Upper lobe of right lung (tissue), 1 donor: Measurements from ENCODE around the gene CARHSP1. TPM values are rescaled to one million over a fixed set of nuclear protein-coding genes. Genes with fewer than 3 reads are reported as not detected.
"Not testable (repeated sequence)": the region's sequence is repeated elsewhere in the genome, so short reads cannot be mapped to it uniquely, and the experiment has no call there.

Experiments used
- ATAC-seq: fragments of 200-7000 bp; cut with Tn5 transposase; one replicate; pipeline ENCODE4 v1.9.1; 2020; ENCODE audit warnings: mild to moderate bottlenecking, moderate library complexity
- DNase-seq: peaks from one replicate; pipeline ENCODE4 v3.0.0-alpha.2; 2020
- H3K27ac ChIP-seq: fragments of 200-600 bp; one replicate; pipeline ENCODE4 v1.8.0; 2022
- H3K27me3 ChIP-seq: fragments of 200-600 bp; one replicate; pipeline ENCODE4 v1.8.0; 2022; ENCODE audit warnings: mild to moderate bottlenecking
- H3K36me3 ChIP-seq: fragments of 200-600 bp; one replicate; pipeline ENCODE4 v1.8.0; 2022
- H3K4me1 ChIP-seq: fragments of 200-600 bp; one replicate; pipeline ENCODE4 v1.8.0; 2022
- H3K4me3 ChIP-seq: fragments of 200-600 bp; one replicate; pipeline ENCODE4 v1.8.0; 2022; ENCODE audit warnings: mild to moderate bottlenecking
- H3K9me3 ChIP-seq: fragments of 200-600 bp; one replicate; pipeline ENCODE4 v1.8.0; 2022
- intact Hi-C: fragments of 100-400 bp; cut with DNase I; formaldehyde crosslinking; loops from one replicate; pipeline ENCODE4 v1.11.0; 2022
- long read RNA-seq: library from polyadenylated mRNA; unstranded; transcript quantifications from one replicate; pipeline ENCODE4 v2.0.0, GENCODE V29; 2021
- total RNA-seq: library from RNA; stranded (reverse); fragmentation: NEBNext Ultra II Directional; extraction: Animal tissue kit (Norgen Biotek cat#: 25700); gene quantifications from one replicate; pipeline ENCODE4 v1.2.1, GENCODE V29; 2021
- TF ChIP-seq, protein P1 (sequence below): fragments of 200-600 bp; IDR thresholded peaks from one replicate; pipeline ENCODE4 v1.8.0; 2022; ENCODE audit warnings: antibody characterized with exemption
- donor health status: DM: no; HTN: yes; CAD: no; lungs with severe emphysema.

Gene CARHSP1
- 103 TPM for total RNA-seq
- long read RNA-seq, transcript CARHSP1-201 (4 exons, 746 nt), result major isoform, 68 of 139 reads
- long read RNA-seq, transcript CARHSP1-202 (4 exons, 3,026 nt), result minor isoform, 13 of 139 reads
- long read RNA-seq, partial matches to known transcripts, result 7 of 139 reads
- long read RNA-seq, other reads (novel, unspliced or antisense), result 47 of 139 reads

DNA sequence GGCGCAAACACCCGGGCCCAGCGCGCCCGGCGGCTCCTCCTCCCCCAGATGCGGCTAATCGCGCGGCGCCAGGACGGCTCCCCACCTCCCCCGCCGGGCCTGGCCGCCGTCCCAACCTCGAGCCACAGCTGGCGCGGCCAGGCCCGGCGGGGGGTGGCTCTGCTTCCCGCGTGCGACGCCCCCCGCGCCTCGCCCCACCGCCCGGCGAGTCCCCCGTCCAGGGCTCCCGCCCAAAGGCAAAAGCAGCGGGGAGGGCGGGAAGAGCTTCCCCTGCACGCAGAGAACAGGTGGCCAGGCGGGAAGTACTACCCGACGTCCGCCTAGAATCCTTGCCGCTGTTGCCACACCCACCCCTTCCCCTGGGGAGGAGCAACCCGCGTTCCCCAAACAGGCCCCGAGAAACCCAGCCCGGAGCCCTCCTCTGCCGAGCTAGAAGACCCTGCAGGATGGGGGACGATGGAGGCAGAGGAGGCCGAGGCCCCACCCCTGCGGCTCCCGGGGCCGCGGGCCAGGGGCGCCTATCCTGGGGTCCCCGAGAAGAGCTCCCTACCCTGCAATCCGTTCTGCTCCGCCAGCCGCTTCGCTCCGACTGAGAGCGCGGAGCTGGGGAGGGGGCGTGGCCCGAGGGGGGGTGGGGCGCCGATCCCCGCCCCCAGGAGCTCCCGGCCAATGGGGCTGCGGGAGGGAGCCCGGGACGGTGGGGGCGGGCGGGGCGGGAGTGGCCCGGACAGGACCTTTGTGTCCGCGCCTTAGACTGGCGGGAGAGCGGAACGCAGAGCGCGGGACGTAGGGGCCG lies at the start of gene CARHSP1:
CARHSP1 (minus strand) TSS at position 591 of the 796 bp plus-strand sequence. CDS start 9,678 bp downstream, outside the sequence.
- peak; percentile 94 for DNase-seq
- peaks cover 31% of the 10 kb centered on the region for H3K4me1 ChIP-seq
- H3K27me3 ChIP-seq, result no peaks in the 10 kb centered on the region
- peak within 1 kb of the TSS; percentile 90 for H3K4me3 ChIP-seq
- peak; percentile 96 for ATAC-seq
- intact Hi-C loops, result loop anchor here (10.0 kb wide), 1 partner anchor 64 kb away; no protein-coding TSS in a partner anchor
- TF ChIP-seq, protein P1, sequence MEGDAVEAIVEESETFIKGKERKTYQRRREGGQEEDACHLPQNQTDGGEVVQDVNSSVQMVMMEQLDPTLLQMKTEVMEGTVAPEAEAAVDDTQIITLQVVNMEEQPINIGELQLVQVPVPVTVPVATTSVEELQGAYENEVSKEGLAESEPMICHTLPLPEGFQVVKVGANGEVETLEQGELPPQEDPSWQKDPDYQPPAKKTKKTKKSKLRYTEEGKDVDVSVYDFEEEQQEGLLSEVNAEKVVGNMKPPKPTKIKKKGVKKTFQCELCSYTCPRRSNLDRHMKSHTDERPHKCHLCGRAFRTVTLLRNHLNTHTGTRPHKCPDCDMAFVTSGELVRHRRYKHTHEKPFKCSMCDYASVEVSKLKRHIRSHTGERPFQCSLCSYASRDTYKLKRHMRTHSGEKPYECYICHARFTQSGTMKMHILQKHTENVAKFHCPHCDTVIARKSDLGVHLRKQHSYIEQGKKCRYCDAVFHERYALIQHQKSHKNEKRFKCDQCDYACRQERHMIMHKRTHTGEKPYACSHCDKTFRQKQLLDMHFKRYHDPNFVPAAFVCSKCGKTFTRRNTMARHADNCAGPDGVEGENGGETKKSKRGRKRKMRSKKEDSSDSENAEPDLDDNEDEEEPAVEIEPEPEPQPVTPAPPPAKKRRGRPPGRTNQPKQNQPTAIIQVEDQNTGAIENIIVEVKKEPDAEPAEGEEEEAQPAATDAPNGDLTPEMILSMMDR, result no peak
- H3K36me3 ChIP-seq, result no peaks in the 10 kb centered on the region
- peak within 1 kb of the TSS; percentile 89 for H3K27ac ChIP-seq
- no peaks in the 10 kb centered on the region for H3K9me3 ChIP-seq

DNA sequence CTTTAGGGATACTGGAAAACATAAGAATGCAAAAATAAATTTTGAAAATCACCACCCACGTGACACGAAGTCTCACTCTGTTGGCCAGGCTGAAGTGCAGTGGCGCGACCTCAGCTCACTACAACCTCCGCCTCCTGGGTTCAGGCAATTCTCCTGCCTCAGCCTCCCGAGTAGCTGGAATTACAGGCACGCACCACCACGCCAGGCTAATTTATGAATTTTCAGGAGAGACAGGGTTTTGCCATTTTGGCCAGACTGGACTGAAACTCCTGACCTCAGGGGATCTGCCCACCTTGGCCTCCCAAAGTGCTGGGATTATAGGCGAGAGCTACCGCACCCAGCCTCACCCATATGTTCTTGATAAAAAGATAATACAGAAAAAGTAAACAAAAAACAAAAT lies 48.5 kb upstream of the CARHSP1 start:
- intact Hi-C loops, result not testable (repeated sequence)
- peaks cover 100% of the 10 kb centered on the region for H3K36me3 ChIP-seq

DNA sequence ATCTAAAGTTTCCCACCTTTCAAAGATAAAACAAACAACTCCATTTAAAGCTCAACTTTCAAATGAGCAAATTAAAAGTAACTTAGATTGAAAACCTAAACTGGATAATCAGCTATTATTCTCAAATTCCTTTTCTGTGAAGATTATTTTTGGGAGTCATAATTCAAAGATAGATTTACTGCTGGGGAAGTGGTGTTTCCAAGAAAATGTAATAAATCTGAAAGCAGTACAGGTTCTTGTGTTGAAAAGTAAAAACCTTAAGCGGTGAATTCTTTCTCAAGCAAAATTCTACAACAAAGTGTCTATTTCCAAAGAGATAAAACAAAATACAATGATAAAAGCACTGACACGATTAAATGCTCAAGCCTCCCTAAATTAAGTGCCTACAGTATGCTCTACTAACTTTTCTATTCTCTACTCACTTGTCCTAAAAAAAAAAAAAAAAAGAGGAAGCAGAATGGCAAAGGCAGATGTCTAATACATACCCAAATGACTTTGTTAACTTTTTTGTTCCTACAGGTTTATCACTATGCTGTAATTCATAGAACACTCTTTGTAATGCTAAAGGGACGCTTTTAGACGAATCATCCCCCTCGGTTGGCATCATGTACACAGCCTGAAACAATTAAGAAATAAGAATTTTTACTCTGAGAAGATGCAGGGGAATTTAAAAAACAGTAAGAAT lies 47.9 kb upstream of the CARHSP1 start:
- TF ChIP-seq, protein P1, result no peak
- Histone ChIP-seq H3K36me3 (peaks cover 100% of the 10 kb centered on the region), H3K4me3 (no peak overlapping the region), H3K27ac (no peak overlapping the region), H3K4me1 (no peaks in the 10 kb centered on the region), H3K27me3 (no peaks in the 10 kb centered on the region), H3K9me3 (no peaks in the 10 kb centered on the region)
- ATAC-seq (no peak), DNase-seq (no peak)
- intact Hi-C loops, result no loop called here

More for the DNA sequence above, 48.5 kb upstream of the CARHSP1 start:
- not testable (repeated sequence) for H3K4me1 ChIP-seq, ATAC-seq, H3K9me3 ChIP-seq, H3K4me3 ChIP-seq, H3K27me3 ChIP-seq, H3K27ac ChIP-seq, DNase-seq

DNA sequence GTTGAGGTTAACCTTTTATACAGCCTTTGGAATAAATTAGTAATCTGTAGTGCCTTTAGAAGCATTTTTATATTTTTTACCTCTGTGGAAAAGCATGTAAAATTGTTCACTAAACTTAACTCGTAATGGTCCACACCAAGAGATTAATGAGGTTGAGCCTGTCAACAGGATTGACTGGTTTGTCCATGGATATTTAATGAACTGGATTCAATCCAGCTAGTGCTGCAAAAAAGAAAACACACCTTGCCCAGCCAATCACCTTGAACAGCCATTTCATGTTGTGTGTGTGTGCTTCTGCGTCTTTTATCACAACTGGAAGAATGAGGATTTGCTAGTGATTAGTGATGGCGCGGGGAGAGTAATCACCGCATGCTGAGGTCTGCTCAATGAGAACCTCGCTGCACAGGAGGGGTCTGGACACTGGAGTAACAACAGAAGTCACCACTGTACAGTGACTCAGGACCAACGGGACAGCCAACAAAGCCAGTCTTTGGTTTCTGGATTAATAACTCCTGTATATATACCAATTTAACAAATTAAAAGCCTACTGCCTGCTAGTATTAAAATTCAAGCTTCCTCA lies 47.0 kb upstream of the CARHSP1 start:
- Histone ChIP-seq H3K4me3 (no peak overlapping the region), H3K36me3 (peaks cover 100% of the 10 kb centered on the region), H3K4me1 (no peaks in the 10 kb centered on the region), H3K9me3 (no peaks in the 10 kb centered on the region), H3K27me3 (no peaks in the 10 kb centered on the region), H3K27ac (no peak overlapping the region)
- TF ChIP-seq, protein P1, result no peak
- no peak for DNase-seq
- intact Hi-C loops, result no loop called here
- ATAC-seq, result no peak

DNA sequence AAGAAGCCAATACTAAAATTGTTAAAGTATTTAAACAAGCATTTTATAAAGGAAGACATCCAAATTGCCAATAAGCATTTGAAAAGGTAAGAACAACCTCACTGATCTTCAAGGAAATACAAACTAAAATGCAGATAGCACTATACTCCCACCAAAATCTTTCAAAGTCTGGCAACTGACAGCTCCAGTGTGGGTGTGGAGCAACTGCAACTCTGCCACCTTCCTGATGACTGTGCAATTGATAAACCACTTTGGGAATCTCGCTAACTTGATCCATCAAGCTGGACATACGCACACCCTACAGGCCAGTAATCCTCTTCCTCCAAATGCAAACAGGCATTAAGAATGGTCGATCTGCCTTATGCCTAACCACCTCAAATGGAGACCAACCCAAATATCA lies 45.3 kb upstream of the CARHSP1 start:
- peaks cover 100% of the 10 kb centered on the region for H3K36me3 ChIP-seq
- no peak overlapping the region for H3K27ac ChIP-seq
- no peaks in the 10 kb centered on the region for H3K27me3 ChIP-seq
- H3K4me1 ChIP-seq, result no peaks in the 10 kb centered on the region
- TF ChIP-seq, protein P1, result no peak
- no peak overlapping the region for H3K4me3 ChIP-seq
- intact Hi-C loops, result no loop called here
- ATAC-seq, result no peak
- no peaks in the 10 kb centered on the region for H3K9me3 ChIP-seq
- DNase-seq, result no peak
